ENCODE data around the gene TBC1D19.

TBC1D19 gene

GRCh38 chr4:26782830-26783202 is 198.9 kb downstream of the TBC1D19 start:
- DNase-seq (ENCODE audit: low read depth) = peak; percentile 11

GRCh38 chr4:26784207-26784865 is 200.5 kb downstream of the TBC1D19 start:
- DNase-seq (ENCODE audit: low read depth) = no peak

- DNase-seq (ENCODE audit: low read depth) = no peak
Observed at GRCh38 chr4:26785312-26785711, 201.4 kb downstream of the TBC1D19 start.

GRCh38 chr4:26785810-26786209 is 201.9 kb downstream of the TBC1D19 start:
- no peak for DNase-seq (ENCODE audit: low read depth)

GRCh38 chr4:26786916-26787315 is 203.0 kb downstream of the TBC1D19 start:
- DNase-seq (ENCODE audit: low read depth) = no peak

- DNase-seq (ENCODE audit: low read depth) = peak; percentile 37
Observed at GRCh38 chr4:26787461-26788340, 203.8 kb downstream of the TBC1D19 start.

GRCh38 chr4:26788341-26788733 is 204.5 kb downstream of the TBC1D19 start:
- DNase-seq (ENCODE audit: low read depth) = no peak

- DNase-seq (ENCODE audit: low read depth) = peak; percentile 48
Observed at GRCh38 chr4:26789208-26789607, 205.3 kb downstream of the TBC1D19 start.

GRCh38 chr4:26791346-26791745 is 207.5 kb downstream of the TBC1D19 start:
- no peak for DNase-seq (ENCODE audit: low read depth)

GRCh38 chr4:26792639-26793038 is 208.8 kb downstream of the TBC1D19 start:
- DNase-seq (ENCODE audit: low read depth) = no peak

GRCh38 chr4:26793735-26794134 is 209.9 kb downstream of the TBC1D19 start:
- DNase-seq (ENCODE audit: low read depth) = no peak

GRCh38 chr4:26796081-26796480 is 212.2 kb downstream of the TBC1D19 start:
- no peak for DNase-seq (ENCODE audit: low read depth)

GRCh38 chr4:26802790-26803189 is 218.9 kb downstream of the TBC1D19 start:
- DNase-seq (ENCODE audit: low read depth) = no peak

- DNase-seq (ENCODE audit: low read depth) = no peak
Observed at GRCh38 chr4:26803211-26803861, 219.5 kb downstream of the TBC1D19 start.

GRCh38 chr4:26804451-26804850 is 220.6 kb downstream of the TBC1D19 start:
- DNase-seq (ENCODE audit: low read depth) = no peak

GRCh38 chr4:26804925-26805324 is 221.0 kb downstream of the TBC1D19 start:
- DNase-seq (ENCODE audit: low read depth) = no peak

Data from EH (cell line).